ENCODE data around the gene ARRDC2. TPM values are rescaled to one million over a fixed set of nuclear protein-coding genes. Genes with fewer than 3 reads are reported as not detected.
A peak's percentile ranks its signal among the peaks of the same experiment; 100 is the strongest.

ARRDC2 gene
- total RNA-seq, 2 experiments from 2014 or later: 29.1 TPM

- DNase-seq: no peak
- Mint-ChIP-seq H3K27ac (no peak overlapping the region), H3K9me3 (no peaks in the 10 kb centered on the region), H3K4me1 (ENCODE audit: low read depth) (peaks cover 16% of the 10 kb centered on the region), H3K4me3 (no peak overlapping the region), H3K36me3 (ENCODE audit: low read depth) (peaks cover 4% of the 10 kb centered on the region), H3K27me3 (no peaks in the 10 kb centered on the region)
- intact Hi-C loops (cut with micrococcal nuclease): loop anchor here (2.0 to 5.0 kb wide), 3 partner anchors 51 to 141 kb away; partner anchors contain the start of gene RPL18A
- POLR2A ChIA-PET: interaction anchor here (1.2 to 2.8 kb wide), 3 partner anchors 56 to 137 kb away, joined by 3 to 10 read pairs (median 4); partner anchors contain the start of gene CCDC124
- ATAC-seq: no peak
- CTCF ChIA-PET: interaction anchor here (0.6 to 8.2 kb wide), 8 partner anchors 16 to 115 kb away, joined by 3 to 132 read pairs (median 8); partner anchors contain the start of gene CCDC124
- TF ChIP-seq CTCF (IDR thresholded peaks at IDR 0.05): peak; percentile 45
Observed at GRCh38 chr19:17997969-17998826, 9.8 kb upstream of the ARRDC2 start.

GRCh38 chr19:17998827-17999150 is 9.2 kb upstream of the ARRDC2 start:
- no peak for DNase-seq
- H3K4me3 Mint-ChIP-seq: no peak overlapping the region
- intact Hi-C loops (cut with micrococcal nuclease): loop anchor here (5.0 kb wide), 1 partner anchor 141 kb away; the partner anchor contains the start of gene RPL18A
- ChIA-PET POLR2A (interaction anchor here (1.2 to 1.6 kb wide), 2 partner anchors 56 to 138 kb away, joined by 3 to 4 read pairs; no protein-coding TSS in a partner anchor), CTCF (interaction anchor here (0.7 to 8.2 kb wide), 4 partner anchors 46 to 114 kb away, joined by 3 to 132 read pairs (median 47); no protein-coding TSS in a partner anchor)
- no peak for TF ChIP-seq CTCF (IDR thresholded peaks at IDR 0.05)
- H3K27ac Mint-ChIP-seq: no peak overlapping the region
- H3K27me3 Mint-ChIP-seq: no peaks in the 10 kb centered on the region
- peaks cover 4% of the 10 kb centered on the region for H3K36me3 Mint-ChIP-seq (ENCODE audit: low read depth)
- ATAC-seq: no peak
- H3K9me3 Mint-ChIP-seq: no peaks in the 10 kb centered on the region
- peaks cover 16% of the 10 kb centered on the region for H3K4me1 Mint-ChIP-seq (ENCODE audit: low read depth)

GRCh38 chr19:17999684-18000479 is 8.1 kb upstream of the ARRDC2 start:
- Mint-ChIP-seq H3K4me3 (peak overlapping the region; percentile 90), H3K9me3 (no peaks in the 10 kb centered on the region), H3K27me3 (no peaks in the 10 kb centered on the region), H3K27ac (peak overlapping the region; percentile 98), H3K36me3 (ENCODE audit: low read depth) (peaks cover 5% of the 10 kb centered on the region), H3K4me1 (ENCODE audit: low read depth) (peaks cover 17% of the 10 kb centered on the region)
- intact Hi-C loops (cut with micrococcal nuclease): loop anchor here (5.0 to 10.0 kb wide), 2 partner anchors 143 to 155 kb away; partner anchors contain the start of genes PIK3R2 and RPL18A
- ATAC-seq (no peak), DNase-seq (peak; percentile 19)
- ChIA-PET POLR2A (interaction anchor here (1.1 to 2.7 kb wide), 9 partner anchors 53 to 140 kb away, joined by 3 to 14 read pairs (median 4); partner anchors contain the start of genes CCDC124 and RPL18A), CTCF (interaction anchor here (1.5 to 5.3 kb wide), 4 partner anchors 53 to 66 kb away, joined by 7 to 27 read pairs (median 14); partner anchors contain the start of gene CCDC124)
- TF ChIP-seq CTCF (IDR thresholded peaks at IDR 0.05): no peak

GRCh38 chr19:18000480-18000914 is 7.5 kb upstream of the ARRDC2 start:
- Mint-ChIP-seq H3K36me3 (ENCODE audit: low read depth) (peaks cover 7% of the 10 kb centered on the region), H3K9me3 (no peaks in the 10 kb centered on the region), H3K27me3 (no peaks in the 10 kb centered on the region), H3K4me3 (peak overlapping the region; percentile 90), H3K27ac (peak overlapping the region; percentile 98), H3K4me1 (ENCODE audit: low read depth) (peaks cover 18% of the 10 kb centered on the region)
- CTCF ChIA-PET: interaction anchor here (1.5 to 5.3 kb wide), 4 partner anchors 54 to 67 kb away, joined by 7 to 27 read pairs (median 14); partner anchors contain the start of gene CCDC124
- DNase-seq (no peak), ATAC-seq (no peak)
- intact Hi-C loops (cut with micrococcal nuclease): loop anchor here (10.0 kb wide), 1 partner anchor 154 kb away; the partner anchor contains the start of gene PIK3R2
- POLR2A ChIA-PET: interaction anchor here (0.6 to 2.7 kb wide), 11 partner anchors 9 to 140 kb away, joined by 3 to 14 read pairs (median 4); partner anchors contain the start of genes CCDC124 and RPL18A
- TF ChIP-seq CTCF (IDR thresholded peaks at IDR 0.05): no peak

Data from activated CD8-positive, alpha-beta T cell treated with anti-CD3 and anti-CD28 coated beads for 36 hours (primary cell).